HepG2 (cell line): ENCODE measurements around the gene SUOX. TPM values are rescaled to one million over a fixed set of nuclear protein-coding genes. Genes with fewer than 3 reads are reported as not detected.

ENCODE experiments used
- ARID2 ChIP-seq: sonication (generic); formaldehyde crosslinking; IDR thresholded peaks from 2 replicates; pipeline ENCODE4 v1.8.1; 2022; ENCODE audit warnings: mild to moderate bottlenecking, missing genetic modification reagents, borderline replicate concordance
- ATF2 ChIP-seq: sonication (generic); formaldehyde crosslinking; IDR thresholded peaks from 2 replicates; pipeline ENCODE4 v1.4.0; 2020; ENCODE audit warnings: missing genetic modification reagents
- HNRNPK ChIP-seq: fragments of 200-400 bp; formaldehyde crosslinking; IDR thresholded peaks from 2 replicates; pipeline ENCODE4 v1.6.1; 2018; ENCODE audit warnings: low read length, low read depth, moderate library complexity, mild to moderate bottlenecking; ENCODE audit not compliant: poor library complexity, severe bottlenecking
- MATR3 ChIP-seq: sonication (generic); formaldehyde crosslinking; IDR thresholded peaks from 2 replicates; pipeline ENCODE4 v1.4.0; 2020; ENCODE audit warnings: missing genetic modification reagents
- MBD4 ChIP-seq: IDR thresholded peaks from 2 replicates; pipeline ENCODE4 v1.6.1; 2012; ENCODE audit warnings: low read length, inconsistent platforms, borderline replicate concordance
- NR1H2 ChIP-seq: sonication (generic); formaldehyde crosslinking; IDR thresholded peaks from 2 replicates; pipeline ENCODE4 v1.8.1; 2022; ENCODE audit warnings: low read depth, missing genetic modification reagents, borderline replicate concordance
- TGIF2 ChIP-seq: IDR thresholded peaks from 2 replicates; pipeline ENCODE4 v1.6.1; 2016; ENCODE audit warnings: control low read depth, missing compliant biosample characterization
- ZBTB20 ChIP-seq: sonication (generic); formaldehyde crosslinking; IDR thresholded peaks from 2 replicates; pipeline ENCODE4 v1.8.1; 2023; ENCODE audit warnings: missing genetic modification reagents, low read depth, mild to moderate bottlenecking, borderline replicate concordance
- ZHX1 ChIP-seq: sonication (generic); formaldehyde crosslinking; IDR thresholded peaks from 2 replicates; pipeline ENCODE4 v1.8.1; 2022; ENCODE audit warnings: low read depth, mild to moderate bottlenecking, missing genetic modification reagents
- ZNF136 ChIP-seq: sonication (generic); formaldehyde crosslinking; IDR thresholded peaks from 2 replicates; pipeline ENCODE4 v1.8.1; 2022; ENCODE audit warnings: low read depth, mild to moderate bottlenecking, moderate library complexity, missing genetic modification reagents
- ZNF362 ChIP-seq: sonication (generic); formaldehyde crosslinking; IDR thresholded peaks from 2 replicates; pipeline ENCODE4 v1.4.0; 2020; ENCODE audit warnings: missing genetic modification reagents, mild to moderate bottlenecking, borderline replicate concordance
- ZNF572 ChIP-seq: sonication (generic); formaldehyde crosslinking; IDR thresholded peaks from 2 replicates; pipeline ENCODE4 v1.5.1; 2020; ENCODE audit warnings: mild to moderate bottlenecking, missing genetic modification reagents
- ZNF607 ChIP-seq: sonication (generic); formaldehyde crosslinking; IDR thresholded peaks from 2 replicates; pipeline ENCODE4 v1.5.1; 2020; ENCODE audit warnings: missing genetic modification reagents, mild to moderate bottlenecking, borderline replicate concordance
- ZNF644 ChIP-seq: IDR thresholded peaks from 2 replicates; pipeline ENCODE4 v1.6.1; 2016; ENCODE audit warnings: low read depth
- ZNF766 ChIP-seq: sonication (generic); formaldehyde crosslinking; IDR thresholded peaks from 2 replicates; pipeline ENCODE4 v1.5.0; 2020; ENCODE audit warnings: missing genetic modification reagents, borderline replicate concordance
- ZNF83 ChIP-seq: sonication (generic); formaldehyde crosslinking; IDR thresholded peaks from 2 replicates; pipeline ENCODE4 v1.4.0; 2020; ENCODE audit warnings: missing genetic modification reagents, mild to moderate bottlenecking, borderline replicate concordance
- polyA plus RNA-seq, 8 experiments: library from polyadenylated mRNA; depleted of rRNA in 3 of 8; stranded (reverse) in 7 of 8; unstranded in 1 of 8; fragments of >200 nt; fragmentation: Illumina TruSeq in 4 of 8; extraction: Trizol in 4 of 8; gene quantifications; 2 replicates each; pipeline versions ENCODE4 v1.2.1 to v1.2.3, GENCODE V29; 2011 to 2016; ENCODE audit warnings: low read depth in 4 of 8, missing spikeins in 1 of 8, mixed read lengths in 1 of 8; ENCODE audit not compliant: insufficient read depth in 1 of 8
- total RNA-seq, 5 experiments: library from RNA; depleted of rRNA; stranded (reverse); fragments of >200 nt; fragmentation: Illumina TruSeq; extraction: Trizol; gene quantifications; 2 replicates each; pipeline ENCODE4 v1.2.3, GENCODE V29; 2016; ENCODE audit warnings: low read depth in 1 of 5
- TF ChIP-seq, protein P1 (sequence below): IDR thresholded peaks from 2 replicates; pipeline ENCODE4 v1.6.1; 2016; ENCODE audit warnings: low read depth, missing genetic modification reagents, missing compliant biosample characterization

The SUOX gene
- total and polyA plus RNA-seq, 2 of the 13 experiments (the other 11 are each of a cell fraction or from before 2014, with no cell fraction given): 23.9 to 25.9 TPM

GRCh38 chr12:56041552-56042429, 44.7 kb downstream of the SUOX start, which contains the start of gene RPS26 (continued):
- TF ChIP-seq ZNF136 (CRISPR knock-in tag) (no peak), ZNF362 (no peak), HNRNPK (peak; percentile 50), ZNF572 (no peak; the same call in 1 of the 2 replicates), ZNF607 (CRISPR knock-in tag) (no peak), TGIF2 (CRISPR knock-in tag) (peak; percentile 77), ZNF644 (no peak), NR1H2 (CRISPR knock-in tag) (no peak), MATR3 (CRISPR knock-in tag) (no peak), MBD4 (no peak), ZHX1 (CRISPR knock-in tag) (no peak), ATF2 (CRISPR knock-in tag) (peak; percentile 76; the same call in 1 of the 2 replicates), ZNF766 (CRISPR knock-in tag) (no peak), ZBTB20 (peak; percentile 43; the same call in 1 of the 2 replicates), ZNF83 (CRISPR knock-in tag) (no peak), ARID2 (CRISPR knock-in tag) (no peak)
- TF ChIP-seq, protein P1, sequence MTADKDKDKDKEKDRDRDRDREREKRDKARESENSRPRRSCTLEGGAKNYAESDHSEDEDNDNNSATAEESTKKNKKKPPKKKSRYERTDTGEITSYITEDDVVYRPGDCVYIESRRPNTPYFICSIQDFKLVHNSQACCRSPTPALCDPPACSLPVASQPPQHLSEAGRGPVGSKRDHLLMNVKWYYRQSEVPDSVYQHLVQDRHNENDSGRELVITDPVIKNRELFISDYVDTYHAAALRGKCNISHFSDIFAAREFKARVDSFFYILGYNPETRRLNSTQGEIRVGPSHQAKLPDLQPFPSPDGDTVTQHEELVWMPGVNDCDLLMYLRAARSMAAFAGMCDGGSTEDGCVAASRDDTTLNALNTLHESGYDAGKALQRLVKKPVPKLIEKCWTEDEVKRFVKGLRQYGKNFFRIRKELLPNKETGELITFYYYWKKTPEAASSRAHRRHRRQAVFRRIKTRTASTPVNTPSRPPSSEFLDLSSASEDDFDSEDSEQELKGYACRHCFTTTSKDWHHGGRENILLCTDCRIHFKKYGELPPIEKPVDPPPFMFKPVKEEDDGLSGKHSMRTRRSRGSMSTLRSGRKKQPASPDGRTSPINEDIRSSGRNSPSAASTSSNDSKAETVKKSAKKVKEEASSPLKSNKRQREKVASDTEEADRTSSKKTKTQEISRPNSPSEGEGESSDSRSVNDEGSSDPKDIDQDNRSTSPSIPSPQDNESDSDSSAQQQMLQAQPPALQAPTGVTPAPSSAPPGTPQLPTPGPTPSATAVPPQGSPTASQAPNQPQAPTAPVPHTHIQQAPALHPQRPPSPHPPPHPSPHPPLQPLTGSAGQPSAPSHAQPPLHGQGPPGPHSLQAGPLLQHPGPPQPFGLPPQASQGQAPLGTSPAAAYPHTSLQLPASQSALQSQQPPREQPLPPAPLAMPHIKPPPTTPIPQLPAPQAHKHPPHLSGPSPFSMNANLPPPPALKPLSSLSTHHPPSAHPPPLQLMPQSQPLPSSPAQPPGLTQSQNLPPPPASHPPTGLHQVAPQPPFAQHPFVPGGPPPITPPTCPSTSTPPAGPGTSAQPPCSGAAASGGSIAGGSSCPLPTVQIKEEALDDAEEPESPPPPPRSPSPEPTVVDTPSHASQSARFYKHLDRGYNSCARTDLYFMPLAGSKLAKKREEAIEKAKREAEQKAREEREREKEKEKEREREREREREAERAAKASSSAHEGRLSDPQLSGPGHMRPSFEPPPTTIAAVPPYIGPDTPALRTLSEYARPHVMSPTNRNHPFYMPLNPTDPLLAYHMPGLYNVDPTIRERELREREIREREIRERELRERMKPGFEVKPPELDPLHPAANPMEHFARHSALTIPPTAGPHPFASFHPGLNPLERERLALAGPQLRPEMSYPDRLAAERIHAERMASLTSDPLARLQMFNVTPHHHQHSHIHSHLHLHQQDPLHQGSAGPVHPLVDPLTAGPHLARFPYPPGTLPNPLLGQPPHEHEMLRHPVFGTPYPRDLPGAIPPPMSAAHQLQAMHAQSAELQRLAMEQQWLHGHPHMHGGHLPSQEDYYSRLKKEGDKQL (CRISPR knock-in tag): peak; percentile 66; the same call in 1 of the 2 replicates
